ENCODE results near the gene DIPK1C. TPM values are rescaled to one million over a fixed set of nuclear protein-coding genes. Genes with fewer than 3 reads are reported as not detected.

The DIPK1C gene
- total and polyA plus RNA-seq, 2 of the 4 experiments (the other 2 are of a cell fraction) = not detected

- H3K36me3 ChIP-seq (ENCODE audit: control insufficient read depth, insufficient read depth, low read length) = no peaks in the 10 kb centered on the region
- H3K27ac ChIP-seq (ENCODE audit: insufficient read depth, low read length) = no peak overlapping the region
- H2BK15ac ChIP-seq (ENCODE audit: low read depth, low read length) = no peak overlapping the region
- no peak overlapping the region for H4K91ac ChIP-seq (ENCODE audit: insufficient read depth, low read depth, low read length)
- TF ChIP-seq NFE2L2 (IDR thresholded peaks at IDR 0.05; ENCODE audit: low read depth, low read length) = no peak
- no peak for TF ChIP-seq CHD1 (IDR thresholded peaks at IDR 0.05; ENCODE audit: low read depth, low read length)
- no peak for TF ChIP-seq RAD21 (IDR thresholded peaks at IDR 0.05; ENCODE audit: low read length)
- no peak for TF ChIP-seq POLR2A (IDR thresholded peaks at IDR 0.05; ENCODE audit: low read depth, low read length)
- no peak for TF ChIP-seq FOS (IDR thresholded peaks at IDR 0.05; ENCODE audit: low read depth, low read length)
- H3K9me1 ChIP-seq (ENCODE audit: insufficient read depth, low read length) = no peaks in the 10 kb centered on the region
- no peak overlapping the region for H3K18ac ChIP-seq (ENCODE audit: low read depth, low read length)
- BruUV-seq (replicated peaks) = no TSS peak
- ChIA-PET POLR2A (ENCODE audit: unreplicated experiment) (no interaction called here), CTCF (no interaction called here)
- dilution Hi-C loops (cut with HindIII; ENCODE audit: low sequenced_read_pairs, unreplicated experiment) (no loop called here), intact Hi-C loops (cut with micrococcal nuclease) (no loop called here), in situ Hi-C loops (cut with MboI; ENCODE audit: low sequenced_read_pairs) (no loop called here)
- H4K8ac ChIP-seq (ENCODE audit: low read depth in 2 of 2, low read length in 2 of 2) = no peak overlapping the region
- peaks cover 14% of the 10 kb centered on the region for H3K27me3 ChIP-seq (ENCODE audit: control insufficient read depth, insufficient read depth, low read length)
- no peak overlapping the region for H3K23ac ChIP-seq (ENCODE audit: low read depth, low read length)
- no peak for DNase-seq
- WGBS, 2 experiments (ENCODE audit: extremely low coverage in 2 of 2, insufficient read length in 1 of 2) = 60% methylated on average over 1 of the region's 9 CpGs; no CpG with 5 or more reads in 1 of the 2 experiments
- H3K9ac ChIP-seq (ENCODE audit: low read depth, low read length) = no peak overlapping the region
- no peak overlapping the region for H2AFZ ChIP-seq (replicated peaks; ENCODE audit: low read length, poor library complexity)
- no peak overlapping the region for H2AK9ac ChIP-seq (replicated peaks; ENCODE audit: low read depth, low read length, poor library complexity)
- H3K56ac ChIP-seq (ENCODE audit: extremely low read depth, insufficient read depth, low read length) = no peak overlapping the region
- H3K4me2 ChIP-seq (ENCODE audit: low read depth, low read length) = no peak overlapping the region
- H3K9me3 ChIP-seq (ENCODE audit: control insufficient read depth, insufficient read depth, low read length) = no peaks in the 10 kb centered on the region
- no peaks in the 10 kb centered on the region for H4K20me1 ChIP-seq (ENCODE audit: insufficient read depth, low read length)
- no peak overlapping the region for H2BK20ac ChIP-seq (ENCODE audit: low read depth, low read length)
- H3K4me3 ChIP-seq (ENCODE audit: insufficient read depth, low read depth, low read length) = no peak overlapping the region
- no peak overlapping the region for H2AK5ac ChIP-seq (ENCODE audit: low read depth, low read length)
- no peak overlapping the region for H2BK120ac ChIP-seq (ENCODE audit: low read depth, low read length)
- H3K4me1 ChIP-seq (ENCODE audit: control insufficient read depth, insufficient read depth, low read length) = no peaks in the 10 kb centered on the region
- no peak overlapping the region for H3K14ac ChIP-seq (replicated peaks; ENCODE audit: low read depth, low read length)
- no peaks in the 10 kb centered on the region for H3K79me1 ChIP-seq (ENCODE audit: low read depth in 1 of 2, low read length in 2 of 2)
- H4K5ac ChIP-seq (ENCODE audit: low read depth, low read length) = no peak overlapping the region
- no peak overlapping the region for H2BK5ac ChIP-seq (ENCODE audit: low read depth, low read length, poor library complexity, severe bottlenecking)
- H3K4ac ChIP-seq (ENCODE audit: low read depth, low read length) = no peak overlapping the region
- ATAC-seq (ENCODE audit: low read depth) = no peak
Observed at GRCh38 chr18:74440808-74441427, 16.2 kb downstream of the DIPK1C start.

Data from IMR-90 (cell line).